Pancreas (tissue), 10 donors: ENCODE results near the gene CTDP1. TPM values are rescaled to one million over a fixed set of nuclear protein-coding genes. Genes with fewer than 3 reads are reported as not detected.

Experiments used
- ATAC-seq, 4 donors: fragments of 200-7000 bp; cut with Tn5 transposase; one replicate each; pipeline versions ENCODE4 v1.8.0 to v1.9.1; 2020; ENCODE audit warnings: mild to moderate bottlenecking in 4 of 4, moderate library complexity in 4 of 4
- DNase-seq, 6 donors: peaks; one replicate each; pipeline ENCODE4 v3.0.0-alpha.2; 2020
- FAIRE-seq: peaks from 2 replicates; lab custom pipeline; 2012; peaks lifted over from hg19 to GRCh38; lab: Jason Lieb, UNC
- H3K27ac ChIP-seq, 4 donors: fragments of 200-600 bp; sonication (generic); 1 replicate in 3 of 4; 2 replicates in 1 of 4; pipeline versions ENCODE4 v1.5.0 to v1.8.0; 2020
- H3K27me3 ChIP-seq, 4 donors: fragments of 200-600 bp; one replicate each; pipeline ENCODE4 v1.8.0; 2021
- H3K36me3 ChIP-seq, 3 donors: fragments of 200-600 bp; sonication (generic) in 1 of 3; one replicate each; pipeline versions ENCODE4 v1.5.0 to v1.8.0; 2020 to 2021
- H3K4me1 ChIP-seq, 3 donors: fragments of 200-600 bp; one replicate each; pipeline ENCODE4 v1.8.0; 2021
- H3K4me3 ChIP-seq, 4 donors: fragments of 200-600 bp; sonication (generic) in 2 of 4; one replicate each; pipeline versions ENCODE4 v1.5.0 to v1.8.0; 2020 to 2021
- H3K9me3 ChIP-seq, 4 donors: fragments of 200-600 bp; one replicate each; pipeline ENCODE4 v1.8.0; 2021
- WGBS, 2 donors: extraction: QIAGEN DNeasy Blood & Tissue Kit; methylation state at CpG; one replicate each; pipeline ENCODE4 v1.1.7; 2013; 5-methylcytosine and 5-hydroxymethylcytosine counted together
- intact Hi-C, 3 donors: fragments of 100-400 bp; cut with DNase I; formaldehyde crosslinking; loops; one replicate each; pipeline versions ENCODE4 v1.11.1 to v1.14.2; 2022
- polyA plus RNA-seq, 2 donors: library from polyadenylated mRNA; stranded (reverse); fragments of 200-250 nt; gene quantifications; one replicate each; pipeline ENCODE4 v1.2.3, GENCODE V29; 2013
- total RNA-seq, 6 donors: library from RNA; stranded (reverse); fragmentation: NEBNext Ultra II Directional in 4 of 6; extraction: Animal tissue kit (Norgen Biotek cat#: 25700) in 4 of 6; gene quantifications; one replicate each; pipeline versions ENCODE4 v1.2.1 to v1.2.4, GENCODE V29; 2021 to 2023
- TF ChIP-seq, protein P1 (sequence below), 4 donors: fragments of 200-600 bp; sonication (generic) in 3 of 4; IDR thresholded peaks; one replicate each; pipeline versions ENCODE4 v1.5.0 to v1.8.0; 2021; ENCODE audit warnings: antibody characterized with exemption in 4 of 4
- donor health status: healthy with polysubstance abuse.
- donor health status: DM: no; HTN: no; CAD: no; lungs with moderate emphysema.
- donor health status: DM: no; HTN: no; CAD: no.
- donor health status: control.
- donor health status: control.
- donor health status: Bipolar disorder and iron deficiency.
- donor health status: DM: yes; HTN: yes; CAD: no.
- donor health status: DM: no; HTN: no; CAD: no.
- donor health status: DM: no; HTN: no; CAD: no.
- donor health status: DM: yes; HTN: yes; CAD: no.

Gene CTDP1
- total and polyA plus RNA-seq, 8 donors = 9.8 to 14.4 (median 10.5) TPM

DNA sequence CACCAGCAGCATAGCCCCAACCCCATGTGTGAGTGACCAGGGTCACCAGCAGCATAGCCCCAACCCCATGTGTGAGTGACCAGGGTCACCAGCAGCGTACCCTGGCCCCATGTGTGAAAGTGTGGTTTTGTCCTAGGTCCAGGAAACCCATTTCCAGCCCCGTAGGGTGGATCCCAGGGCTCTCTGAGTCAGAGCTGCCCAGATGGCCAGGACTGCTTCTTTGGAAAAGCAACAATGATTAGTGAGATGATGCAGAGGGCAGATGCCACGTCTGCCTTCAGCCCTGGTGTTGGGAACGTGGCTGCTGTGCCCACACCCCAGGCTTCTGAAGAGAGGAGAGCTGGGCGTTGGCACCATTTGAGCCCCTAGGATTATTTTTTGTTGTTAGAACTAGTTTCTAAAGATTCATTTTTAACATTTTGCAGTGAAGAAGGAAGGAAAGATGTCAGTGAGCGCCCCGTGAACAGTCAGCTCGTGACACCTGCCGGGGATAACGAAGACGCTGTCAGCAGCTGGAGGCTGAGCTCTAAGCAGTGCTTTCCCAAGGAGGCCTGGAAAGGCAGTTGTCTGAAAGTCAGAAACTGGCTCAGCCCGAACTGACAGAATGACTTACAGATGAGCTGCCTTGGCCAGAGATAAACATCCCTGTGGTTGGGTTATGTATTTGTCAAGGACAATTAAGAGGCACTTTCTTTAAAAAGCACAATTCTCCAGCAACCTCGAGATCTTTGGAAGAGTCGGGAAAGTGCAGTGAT lies 86.1 kb downstream of the CTDP1 start:
- H3K27me3 ChIP-seq = no peaks in the 10 kb centered on the region
- 54 to 62% methylated on average over 14 of the region's 14 CpGs for WGBS, 2 donors
- H3K4me3 ChIP-seq = no peak overlapping the region
- no peaks in the 10 kb centered on the region for H3K4me1 ChIP-seq
- no peak overlapping the region for H3K27ac ChIP-seq
- peak in 1 of 6 donors; percentile 18 for DNase-seq
- no peaks in the 10 kb centered on the region for H3K36me3 ChIP-seq
- no peak for FAIRE-seq
- intact Hi-C loops = no loop called here
- H3K9me3 ChIP-seq = no peaks in the 10 kb centered on the region
- TF ChIP-seq, protein P1, sequence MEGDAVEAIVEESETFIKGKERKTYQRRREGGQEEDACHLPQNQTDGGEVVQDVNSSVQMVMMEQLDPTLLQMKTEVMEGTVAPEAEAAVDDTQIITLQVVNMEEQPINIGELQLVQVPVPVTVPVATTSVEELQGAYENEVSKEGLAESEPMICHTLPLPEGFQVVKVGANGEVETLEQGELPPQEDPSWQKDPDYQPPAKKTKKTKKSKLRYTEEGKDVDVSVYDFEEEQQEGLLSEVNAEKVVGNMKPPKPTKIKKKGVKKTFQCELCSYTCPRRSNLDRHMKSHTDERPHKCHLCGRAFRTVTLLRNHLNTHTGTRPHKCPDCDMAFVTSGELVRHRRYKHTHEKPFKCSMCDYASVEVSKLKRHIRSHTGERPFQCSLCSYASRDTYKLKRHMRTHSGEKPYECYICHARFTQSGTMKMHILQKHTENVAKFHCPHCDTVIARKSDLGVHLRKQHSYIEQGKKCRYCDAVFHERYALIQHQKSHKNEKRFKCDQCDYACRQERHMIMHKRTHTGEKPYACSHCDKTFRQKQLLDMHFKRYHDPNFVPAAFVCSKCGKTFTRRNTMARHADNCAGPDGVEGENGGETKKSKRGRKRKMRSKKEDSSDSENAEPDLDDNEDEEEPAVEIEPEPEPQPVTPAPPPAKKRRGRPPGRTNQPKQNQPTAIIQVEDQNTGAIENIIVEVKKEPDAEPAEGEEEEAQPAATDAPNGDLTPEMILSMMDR (IDR thresholded peaks at IDR 0.05) = no peak
- no peak for ATAC-seq

- no peak for FAIRE-seq
- no peak overlapping the region for H3K27ac ChIP-seq
- intact Hi-C loops = no loop called here
- H3K36me3 ChIP-seq = no peaks in the 10 kb centered on the region
- H3K4me1 ChIP-seq = no peaks in the 10 kb centered on the region
- DNase-seq = peak in 1 of 6 donors; percentile 27
- H3K9me3 ChIP-seq = no peaks in the 10 kb centered on the region
- H3K4me3 ChIP-seq = no peak overlapping the region
- TF ChIP-seq, protein P1 (IDR thresholded peaks at IDR 0.05) = no peak
- WGBS, 2 donors = 52 to 60% methylated on average over 16 of the region's 16 CpGs
- no peaks in the 10 kb centered on the region for H3K27me3 ChIP-seq
- ATAC-seq = no peak
Measured at GRCh38 chr18:79766308-79766707, 86.7 kb downstream of the CTDP1 start.

GRCh38 chr18:79768745-79769144 lies 89.1 kb downstream of the CTDP1 start:
- Histone ChIP-seq H3K27me3 (no peaks in the 10 kb centered on the region), H3K27ac (no peak overlapping the region), H3K36me3 (no peaks in the 10 kb centered on the region), H3K4me3 (no peak overlapping the region), H3K4me1 (no peaks in the 10 kb centered on the region), H3K9me3 (no peaks in the 10 kb centered on the region)
- FAIRE-seq (no peak), ATAC-seq (no peak), DNase-seq (no peak)
- intact Hi-C loops = no loop called here
- TF ChIP-seq, protein P1 (IDR thresholded peaks at IDR 0.05) = no peak
- WGBS, 2 donors = 39 to 50% methylated on average over 3 of the region's 3 CpGs

GRCh38 chr18:79769698-79770500 lies 90.3 kb downstream of the CTDP1 start:
- FAIRE-seq (no peak), DNase-seq (peak in 1 of 6 donors; percentile 39), ATAC-seq (no peak)
- no peak overlapping the region for H3K27ac ChIP-seq
- 80 to 84% methylated on average over 31 of the region's 31 CpGs for WGBS, 2 donors
- H3K27me3 ChIP-seq = no peaks in the 10 kb centered on the region
- TF ChIP-seq, protein P1 (IDR thresholded peaks at IDR 0.05) = no peak
- H3K4me1 ChIP-seq = no peaks in the 10 kb centered on the region
- no peak overlapping the region for H3K4me3 ChIP-seq
- intact Hi-C loops = no loop called here
- H3K9me3 ChIP-seq = no peaks in the 10 kb centered on the region
- no peaks in the 10 kb centered on the region for H3K36me3 ChIP-seq
